Kidney (tissue), 14 donors: ENCODE data around the gene POMT2. TPM values are rescaled to one million over a fixed set of nuclear protein-coding genes. Genes with fewer than 3 reads are reported as not detected.

Source experiments
- DNase-seq, 5 donors: peaks; one replicate each; pipeline ENCODE4 v3.0.0-alpha.2; 2013 to 2020
- FAIRE-seq: peaks from 2 replicates; lab custom pipeline; 2012; peaks lifted over from hg19 to GRCh38; lab: Jason Lieb, UNC
- H3K27ac ChIP-seq, 2 donors: one replicate each; pipeline ENCODE4 v1.7.0; 2013; ENCODE audit warnings: low read depth in 2 of 2, low read length in 2 of 2, inconsistent platforms in 1 of 2
- H3K27me3 ChIP-seq: one replicate; pipeline ENCODE4 v1.7.1; 2013; ENCODE audit warnings: low read length, inconsistent platforms; ENCODE audit not compliant: control insufficient read depth, insufficient read depth
- H3K36me3 ChIP-seq, 3 donors: one replicate each; pipeline versions ENCODE4 v1.7.0 to v1.7.1; 2013; ENCODE audit warnings: low read length in 3 of 3, control low read depth in 1 of 3, inconsistent platforms in 1 of 3; ENCODE audit not compliant: insufficient read depth in 3 of 3, control insufficient read depth in 2 of 3
- H3K4me1 ChIP-seq, 3 donors: one replicate each; pipeline versions ENCODE4 v1.7.0 to v1.7.1; 2013; ENCODE audit warnings: low read length in 3 of 3, inconsistent platforms in 1 of 3, low read depth in 1 of 3; ENCODE audit not compliant: control insufficient read depth in 2 of 3, insufficient read depth in 2 of 3
- H3K4me3 ChIP-seq, 3 donors: one replicate each; pipeline versions ENCODE4 v1.7.0 to v1.8.1; 2013; ENCODE audit warnings: low read length in 3 of 3, control low read depth in 1 of 3, inconsistent platforms in 1 of 3
- H3K9ac ChIP-seq, 3 donors: one replicate each; pipeline versions ENCODE4 v1.7.0 to v1.7.1; 2013; ENCODE audit warnings: low read length in 3 of 3, control low read depth in 1 of 3, inconsistent platforms in 1 of 3
- H3K9me3 ChIP-seq, 3 donors: one replicate each; pipeline versions ENCODE4 v1.7.0 to v1.7.1; 2013; ENCODE audit warnings: low read length in 3 of 3, control low read depth in 1 of 3, inconsistent platforms in 1 of 3; ENCODE audit not compliant: control insufficient read depth in 2 of 3, insufficient read depth in 1 of 3
- intact Hi-C: fragments of 100-400 bp; cut with DNase I; formaldehyde crosslinking; loops from one replicate; pipeline ENCODE4 v1.11.1; 2022
- polyA plus RNA-seq: library from polyadenylated mRNA; stranded (reverse); fragments of 350-450 nt; fragmentation: Illumina TruSeq; extraction: RNeasy Lipid Tissue Mini Kit (QIAGEN cat#74804); gene quantifications from one replicate; pipeline ENCODE4 v1.2.3, GENCODE V29; 2014; ENCODE audit warnings: low read depth, low replicate concordance; ENCODE audit not compliant: insufficient read depth
- total RNA-seq: library from RNA; stranded (reverse); fragmentation: NEBNext Ultra II Directional; extraction: Animal tissue kit (Norgen Biotek cat#: 25700); gene quantifications from one replicate; pipeline ENCODE4 v1.2.1, GENCODE V29; 2021
- TF ChIP-seq, protein P1 (sequence below): IDR thresholded peaks from 3 replicates; pipeline ENCODE4 v1.5.1; 2012; ENCODE audit warnings: mild to moderate bottlenecking, moderate library complexity, borderline replicate concordance; ENCODE audit not compliant: insufficient read depth; ENCODE audit errors: extremely low read depth
- donor health status: control.
- donor health status: control.
- donor health status: control.
- donor health status: control.
- donor health status: control.
- donor health status: DM: yes; HTN: yes; CAD: no.
- donor health status: Normal renal cell carcinoma (clear cell type).

POMT2 gene
- total and polyA plus RNA-seq, 2 donors from 2014 or later, result 18.2 to 34.7 TPM

DNA sequence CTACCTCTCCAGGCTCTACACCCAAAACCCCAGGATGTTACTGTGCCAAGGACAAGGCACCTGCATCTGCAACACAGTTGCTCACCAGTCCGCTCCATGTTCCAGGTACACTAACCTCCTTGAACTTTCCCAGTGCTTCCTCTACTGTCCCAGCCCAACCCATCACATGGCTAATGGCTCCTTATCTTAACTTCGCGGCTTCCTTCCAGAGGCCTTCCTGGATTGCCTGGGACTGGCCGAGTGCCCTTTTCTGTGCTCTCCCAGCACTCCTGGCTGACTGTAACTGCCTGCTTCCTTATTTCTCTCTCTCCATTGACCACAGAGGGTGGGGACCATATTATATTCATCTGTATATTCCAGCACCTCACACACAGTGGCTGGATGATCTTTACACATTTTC, 20.9 kb downstream of the POMT2 start:
- H3K9me3 ChIP-seq, result no peaks in the 10 kb centered on the region
- FAIRE-seq (no peak), DNase-seq (no peak)
- H3K36me3 ChIP-seq, result peaks cover 5 to 23% (median 21%) of the 10 kb centered on the region in 3 donors
- H3K27me3 ChIP-seq, result no peaks in the 10 kb centered on the region
- intact Hi-C loops, result no loop called here
- no peak overlapping the region for H3K27ac ChIP-seq
- TF ChIP-seq, protein P1, sequence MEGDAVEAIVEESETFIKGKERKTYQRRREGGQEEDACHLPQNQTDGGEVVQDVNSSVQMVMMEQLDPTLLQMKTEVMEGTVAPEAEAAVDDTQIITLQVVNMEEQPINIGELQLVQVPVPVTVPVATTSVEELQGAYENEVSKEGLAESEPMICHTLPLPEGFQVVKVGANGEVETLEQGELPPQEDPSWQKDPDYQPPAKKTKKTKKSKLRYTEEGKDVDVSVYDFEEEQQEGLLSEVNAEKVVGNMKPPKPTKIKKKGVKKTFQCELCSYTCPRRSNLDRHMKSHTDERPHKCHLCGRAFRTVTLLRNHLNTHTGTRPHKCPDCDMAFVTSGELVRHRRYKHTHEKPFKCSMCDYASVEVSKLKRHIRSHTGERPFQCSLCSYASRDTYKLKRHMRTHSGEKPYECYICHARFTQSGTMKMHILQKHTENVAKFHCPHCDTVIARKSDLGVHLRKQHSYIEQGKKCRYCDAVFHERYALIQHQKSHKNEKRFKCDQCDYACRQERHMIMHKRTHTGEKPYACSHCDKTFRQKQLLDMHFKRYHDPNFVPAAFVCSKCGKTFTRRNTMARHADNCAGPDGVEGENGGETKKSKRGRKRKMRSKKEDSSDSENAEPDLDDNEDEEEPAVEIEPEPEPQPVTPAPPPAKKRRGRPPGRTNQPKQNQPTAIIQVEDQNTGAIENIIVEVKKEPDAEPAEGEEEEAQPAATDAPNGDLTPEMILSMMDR, result no peak
- no peak overlapping the region for H3K4me3 ChIP-seq
- H3K9ac ChIP-seq, result no peak overlapping the region
- peaks cover 0 to 2% (median 0%) of the 10 kb centered on the region in 3 donors for H3K4me1 ChIP-seq

DNA sequence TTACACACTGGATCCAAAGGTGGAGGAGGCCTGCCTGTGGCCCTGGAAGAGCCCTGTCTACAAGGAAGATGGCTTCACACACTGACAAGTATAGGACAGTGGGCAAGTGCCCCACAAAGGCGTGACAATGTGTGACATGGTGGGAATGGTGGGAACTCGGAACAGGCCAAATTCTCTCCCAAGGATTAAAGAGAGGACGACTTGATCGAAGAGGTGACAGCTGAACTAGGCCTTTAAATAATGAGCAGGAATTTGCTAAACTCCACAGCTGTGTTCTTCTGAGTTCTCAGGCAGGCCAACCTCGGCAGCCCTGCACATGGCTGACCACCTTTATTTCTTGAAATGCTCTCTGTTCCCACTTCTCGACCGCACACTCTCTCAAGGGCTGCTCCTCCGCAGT, 23.8 kb downstream of the POMT2 start:
- Histone ChIP-seq H3K27ac (no peak overlapping the region), H3K27me3 (no peaks in the 10 kb centered on the region), H3K4me3 (no peak overlapping the region), H3K9me3 (no peaks in the 10 kb centered on the region), H3K9ac (no peak overlapping the region), H3K36me3 (peaks cover 5 to 26% (median 20%) of the 10 kb centered on the region in 3 donors), H3K4me1 (peaks cover 0 to 2% (median 0%) of the 10 kb centered on the region in 3 donors)
- intact Hi-C loops, result no loop called here
- FAIRE-seq, result no peak
- TF ChIP-seq, protein P1, result no peak
- DNase-seq, result no peak

DNA sequence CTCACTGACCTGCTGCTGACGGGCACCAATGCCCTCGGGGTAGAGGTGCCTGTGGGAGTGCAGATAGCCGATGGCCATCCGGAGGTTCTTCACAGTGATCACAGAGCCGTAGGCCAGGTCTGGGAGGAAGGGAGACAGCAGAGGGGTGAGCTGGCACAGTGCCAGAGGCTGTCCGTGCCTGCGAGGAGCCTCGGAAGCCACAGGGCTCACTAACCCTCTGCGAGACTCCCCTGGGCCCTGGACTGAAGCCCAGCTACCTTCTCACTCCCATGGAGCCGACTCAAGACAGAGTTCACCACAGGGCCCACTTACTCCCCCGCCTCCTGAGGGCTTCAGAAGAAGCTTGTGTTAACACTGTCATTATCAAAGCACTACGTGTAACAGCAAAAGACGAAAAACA, 24.5 kb downstream of the POMT2 start:
- Histone ChIP-seq H3K4me3 (no peak overlapping the region), H3K4me1 (no peaks in the 10 kb centered on the region), H3K9ac (no peak overlapping the region), H3K27me3 (no peaks in the 10 kb centered on the region), H3K27ac (no peak overlapping the region), H3K9me3 (no peaks in the 10 kb centered on the region), H3K36me3 (peaks cover 5 to 26% (median 20%) of the 10 kb centered on the region in 3 donors)
- DNase-seq (no peak), FAIRE-seq (no peak)
- TF ChIP-seq, protein P1, result no peak
- intact Hi-C loops, result no loop called here

DNA sequence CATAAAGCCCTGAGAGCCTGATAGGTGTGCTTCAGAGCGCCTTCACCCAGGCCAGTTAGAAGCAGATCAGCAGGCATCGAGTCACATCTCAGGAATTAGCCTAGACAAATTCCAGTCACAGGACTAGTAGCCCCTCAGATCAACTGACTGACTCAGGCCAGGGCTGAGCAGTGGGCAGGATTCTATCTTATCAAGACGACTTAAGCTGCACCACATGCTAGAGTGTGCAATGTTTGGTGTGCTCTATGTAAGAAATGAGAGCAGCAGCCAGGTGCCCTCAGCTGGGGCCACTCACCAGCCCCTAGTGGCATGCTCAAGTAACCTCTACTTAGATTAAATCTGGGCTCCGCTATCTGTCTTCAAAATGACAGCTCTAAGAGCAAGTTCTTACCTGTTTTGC, 30.0 kb downstream of the POMT2 start:
- no peaks in the 10 kb centered on the region for H3K9me3 ChIP-seq
- H3K36me3 ChIP-seq, result peaks cover under 1 to 27% (median 17%) of the 10 kb centered on the region in 3 donors
- no peak overlapping the region for H3K9ac ChIP-seq
- TF ChIP-seq, protein P1, result no peak
- no peak for FAIRE-seq
- no peaks in the 10 kb centered on the region for H3K27me3 ChIP-seq
- DNase-seq, result no peak
- no peak overlapping the region for H3K4me3 ChIP-seq
- H3K4me1 ChIP-seq, result no peaks in the 10 kb centered on the region
- intact Hi-C loops, result no loop called here
- no peak overlapping the region for H3K27ac ChIP-seq
